Measurements from ENCODE around the gene TTBK2. TPM values are rescaled to one million over a fixed set of nuclear protein-coding genes. Genes with fewer than 3 reads are reported as not detected.

Gene TTBK2
- total RNA-seq (2022; extraction: Qiagen RNA extraction): 1.3 to 3.0 TPM (median 1.9 TPM) in 5 replicates

DNA sequence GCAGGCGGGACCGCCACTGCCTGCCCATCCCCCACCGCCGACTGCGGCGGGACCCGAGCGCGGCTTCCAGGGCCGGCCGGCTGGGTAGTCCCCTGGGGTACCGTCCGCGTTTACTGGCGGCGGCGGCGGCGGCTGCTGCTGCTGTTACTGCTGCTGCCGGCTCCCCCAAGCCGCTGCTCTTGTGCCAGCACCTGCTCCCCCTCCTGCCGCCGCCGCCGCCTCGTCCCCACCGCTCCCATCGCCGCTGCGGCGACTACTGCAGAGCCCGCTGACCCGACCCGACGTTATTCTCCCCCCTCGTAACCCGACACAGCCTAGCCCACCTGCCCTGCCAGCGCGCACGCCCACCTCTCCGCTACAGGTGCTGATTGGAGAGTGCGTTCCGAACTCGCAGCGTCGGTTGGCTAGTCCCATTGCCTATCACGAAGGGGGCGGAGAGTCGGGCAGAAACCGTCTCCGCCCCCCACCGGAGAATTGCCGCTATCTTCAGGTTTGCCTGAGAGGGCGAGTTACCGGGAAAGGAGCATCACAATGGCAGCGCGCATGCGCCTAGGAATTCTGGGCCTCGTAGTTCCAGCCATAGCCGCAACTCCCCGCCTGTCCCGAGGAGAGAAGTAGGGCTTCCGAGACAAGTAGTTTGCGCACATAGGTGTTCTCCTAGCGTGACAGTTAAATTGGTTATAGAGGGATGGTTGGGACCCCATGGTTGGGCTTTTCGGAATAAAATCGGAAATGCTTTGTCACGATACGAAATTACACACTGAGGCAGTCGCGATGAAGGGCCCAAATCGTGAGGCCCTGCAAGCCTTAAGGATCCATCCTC lies at the start of gene TTBK2:
TTBK2 (minus strand) TSS at position 260 of the 823 bp plus-strand sequence. CDS start 42,161 bp downstream, outside the sequence.

DNA sequence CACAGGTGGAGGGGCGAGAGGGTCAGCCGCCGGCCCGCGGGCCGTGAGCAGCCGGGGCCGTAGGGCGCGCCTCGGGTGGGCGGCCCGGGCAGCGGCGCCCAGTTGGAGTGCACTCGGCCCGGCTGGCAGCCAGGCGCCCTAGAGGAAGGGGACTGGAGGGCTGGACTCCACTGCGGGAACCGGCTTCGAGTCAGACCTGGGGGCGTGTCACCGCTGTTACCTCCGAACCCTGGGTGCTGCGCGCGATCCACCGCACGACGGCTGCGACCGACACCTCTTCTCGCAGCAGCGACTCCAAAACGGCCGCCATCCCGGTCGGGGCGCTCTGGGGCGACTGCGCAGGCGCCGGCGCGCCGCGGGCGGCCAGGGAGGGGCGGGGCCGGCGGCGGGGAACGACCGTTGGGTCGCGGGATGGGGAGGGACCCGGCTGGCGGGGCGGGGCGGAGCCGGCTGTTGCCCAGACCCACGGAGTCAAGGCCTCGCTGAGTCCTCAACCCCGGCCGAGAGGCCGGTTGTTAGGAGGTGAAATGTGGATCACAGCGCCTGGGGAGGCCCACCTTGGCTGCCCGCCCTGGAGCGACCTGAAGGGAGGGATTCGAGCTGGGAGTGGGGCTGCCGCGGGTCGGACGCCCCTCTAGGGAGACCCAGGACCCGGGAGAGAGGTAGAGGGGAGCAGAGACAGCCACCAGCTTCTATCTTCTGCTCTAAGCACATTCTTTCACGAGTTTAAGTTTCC lies 183.6 kb downstream of the TTBK2 start, which contains the start of gene CDAN1:
CDAN1 (minus strand) TSS at position 336 of the 736 bp plus-strand sequence; CDS start at position 310, 26 bp downstream.

Other genes starting within 250 kb of the TTBK2 start
- gene CDAN1, start 183.7 kb downstream of the TTBK2 start, total RNA-seq (2022; extraction: Qiagen RNA extraction): 5.8 to 8.3 TPM (median 6.5 TPM) in 5 replicates
- 3.2 to 4.5 TPM (median 3.8 TPM) in 5 replicates for gene UBR1, start 185.3 kb upstream of the TTBK2 start, total RNA-seq (2022; extraction: Qiagen RNA extraction)
- gene TMEM62, start 212.8 kb upstream of the TTBK2 start, total RNA-seq (2022; extraction: Qiagen RNA extraction): 8.2 to 9.7 TPM (median 9.0 TPM) in 5 replicates

All from A549 treated with CORT108297 at 1 μM for 4 hours (cell line).